Stimulated activated CD4-positive, alpha-beta T cell treated with anti-CD3 and anti-CD28 coated beads, Interleukin-1b, Interleukin-23, amount 100 ng/mL, for 1 hour (primary cell): ENCODE results near the gene LPAR3.

Experiments
- DNase-seq, 2 donors: peaks; one replicate each; pipeline ENCODE4 v3.0.0-alpha.2; 2020; ENCODE audit warnings: low read depth in 2 of 2

LPAR3 gene

DNA sequence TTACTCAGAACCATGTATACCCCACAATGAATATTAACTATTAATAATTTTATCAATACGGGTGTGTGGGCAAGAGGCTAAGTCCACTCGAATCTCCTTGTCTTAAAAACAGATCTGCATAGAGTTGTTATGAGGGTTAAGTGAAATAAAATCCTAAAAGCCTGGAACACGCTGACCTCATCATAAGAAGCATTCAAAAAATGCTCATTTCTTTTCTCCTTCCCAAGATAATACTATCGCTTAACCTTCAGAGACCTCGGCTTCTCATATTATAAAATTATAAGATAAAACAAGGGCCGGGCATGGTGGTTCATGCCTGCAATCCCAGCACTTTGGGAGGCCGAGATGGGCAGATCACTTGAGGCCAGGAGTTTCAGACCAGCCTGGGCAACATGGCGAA, 35.1 kb downstream of the LPAR3 start:
- no peak for DNase-seq

DNA sequence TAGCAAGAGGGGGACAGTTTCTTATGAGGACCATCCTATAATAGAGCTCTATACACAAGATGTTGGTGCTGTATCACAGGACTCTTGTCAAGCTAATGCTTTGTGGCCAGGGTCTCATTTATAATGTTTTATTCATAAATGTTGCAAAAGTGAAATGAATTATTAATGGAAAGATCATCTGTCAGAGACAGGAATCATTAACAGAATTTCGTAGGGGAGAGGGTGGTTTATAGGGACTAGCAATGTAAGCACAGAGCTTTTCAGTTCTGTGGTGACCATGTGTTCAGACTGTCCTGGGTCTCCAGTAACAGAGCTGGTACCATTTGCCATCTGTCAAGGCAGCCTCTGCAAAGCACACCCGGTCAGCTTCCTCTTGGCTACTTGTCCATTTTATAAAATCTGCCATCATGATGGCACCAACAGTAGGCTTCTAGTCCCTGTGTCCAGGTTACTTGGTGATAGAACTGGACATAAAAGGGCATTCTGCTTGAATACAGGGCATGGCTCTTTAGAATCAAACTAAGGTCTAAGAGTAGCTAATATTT, 36.2 kb downstream of the LPAR3 start:
- DNase-seq, result no peak

DNA sequence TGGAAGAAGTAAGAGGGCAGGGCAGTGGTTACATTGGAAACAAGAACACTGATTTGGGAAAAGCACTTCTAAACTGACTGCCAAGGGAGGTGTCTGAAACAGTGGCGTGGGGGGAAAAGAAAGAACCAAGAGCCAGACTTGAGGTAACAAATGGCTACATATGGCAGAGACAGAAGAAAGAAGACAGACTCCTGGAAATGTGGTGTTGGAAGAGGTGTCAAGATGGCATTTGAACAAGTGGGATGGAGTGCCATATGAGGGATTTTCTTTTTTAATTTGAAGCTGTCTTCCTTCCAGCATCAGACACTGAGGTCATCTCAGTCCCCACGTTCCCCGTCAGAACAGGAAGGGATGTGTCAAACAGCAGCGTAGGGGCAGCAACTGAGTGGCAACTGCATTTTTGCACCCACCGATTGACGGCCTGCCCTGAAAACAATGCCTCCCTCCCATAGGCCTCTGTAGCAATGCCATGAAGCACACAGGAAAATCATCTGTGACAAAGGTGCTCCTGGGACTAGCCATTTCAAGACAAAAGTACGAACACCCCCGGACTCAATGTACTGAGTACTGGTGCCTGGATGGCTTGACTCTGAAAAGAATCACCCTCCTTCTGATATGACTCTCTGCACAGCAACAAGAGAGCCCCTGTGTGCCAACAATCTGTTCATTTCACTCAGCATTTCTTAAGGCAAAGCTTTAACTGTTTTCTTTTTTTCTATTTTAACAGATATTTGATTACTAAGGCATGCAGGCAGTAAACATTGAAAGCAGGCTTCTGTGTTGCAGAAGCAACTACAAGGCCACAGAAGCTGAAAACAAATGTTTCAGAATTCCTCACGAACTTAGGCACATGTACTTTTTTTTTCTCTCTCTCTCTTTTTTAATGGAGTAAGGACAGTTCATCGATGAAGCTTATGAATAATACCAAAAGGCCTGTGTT, 37.0 kb downstream of the LPAR3 start:
- DNase-seq, result no peak

DNA sequence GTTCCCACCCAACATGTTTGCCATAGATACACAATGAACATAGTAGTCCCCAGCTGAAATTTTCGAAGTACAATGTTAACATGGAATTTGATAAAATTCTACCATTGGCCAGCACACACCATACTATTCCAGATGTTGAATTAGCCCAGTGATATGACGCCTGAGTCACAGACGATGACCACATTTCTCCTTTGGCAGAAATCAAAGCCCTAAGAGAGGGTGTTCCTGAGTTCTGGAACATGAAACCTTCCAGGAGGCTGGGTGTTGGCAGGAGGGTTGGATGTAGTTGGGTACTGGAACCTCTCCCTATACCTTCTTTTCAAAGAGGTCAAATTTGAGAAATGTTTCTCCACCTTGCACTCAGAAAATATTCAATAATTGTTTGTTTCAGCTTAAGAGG, 37.8 kb downstream of the LPAR3 start:
- DNase-seq, result no peak

DNA sequence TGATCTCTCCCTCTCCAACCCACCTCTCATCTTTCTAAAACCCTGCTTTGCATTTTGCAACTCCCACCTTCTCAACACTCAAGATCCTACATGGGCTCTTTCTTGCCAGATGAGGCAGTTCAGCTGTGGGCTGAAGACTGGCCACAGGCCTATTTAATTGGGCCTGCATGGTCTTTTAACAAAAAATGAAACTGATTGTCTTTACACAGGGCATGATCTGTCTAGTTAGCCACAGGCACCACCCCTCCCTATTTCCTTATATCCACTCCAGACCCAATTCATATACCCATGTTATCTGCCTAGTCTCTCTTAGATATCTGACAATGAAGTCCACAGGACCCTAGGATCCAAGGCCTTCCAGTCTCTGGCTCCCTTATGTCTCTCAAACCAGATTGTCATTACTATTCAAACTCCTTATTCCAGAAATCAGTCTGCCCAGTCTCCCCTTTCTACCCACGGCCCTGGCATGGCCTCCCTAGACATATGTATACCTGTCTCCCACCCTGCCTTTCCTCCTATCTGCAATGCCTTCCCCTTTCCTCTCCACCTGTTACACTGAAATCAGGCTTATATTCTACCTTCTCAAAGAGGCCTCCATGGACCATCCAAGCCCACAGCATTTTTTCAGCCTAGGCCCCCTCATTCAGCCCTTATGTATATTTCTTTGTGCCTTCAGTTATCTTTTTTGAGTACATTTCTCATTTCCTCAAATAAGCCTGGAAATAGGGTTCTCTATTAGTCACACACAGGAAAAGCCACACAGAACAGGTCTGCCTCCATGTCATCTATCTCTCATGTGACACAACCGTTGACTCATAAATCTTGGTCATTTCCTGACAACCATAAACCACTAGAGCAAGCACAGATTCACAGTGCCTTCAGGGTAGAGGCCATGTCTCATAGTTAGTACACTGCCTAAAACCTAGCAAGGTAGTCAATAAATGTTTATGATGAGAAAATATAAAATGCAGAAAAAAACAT, 39.0 kb downstream of the LPAR3 start:
- DNase-seq, result peak in 1 of 2 donors; percentile 7

DNA sequence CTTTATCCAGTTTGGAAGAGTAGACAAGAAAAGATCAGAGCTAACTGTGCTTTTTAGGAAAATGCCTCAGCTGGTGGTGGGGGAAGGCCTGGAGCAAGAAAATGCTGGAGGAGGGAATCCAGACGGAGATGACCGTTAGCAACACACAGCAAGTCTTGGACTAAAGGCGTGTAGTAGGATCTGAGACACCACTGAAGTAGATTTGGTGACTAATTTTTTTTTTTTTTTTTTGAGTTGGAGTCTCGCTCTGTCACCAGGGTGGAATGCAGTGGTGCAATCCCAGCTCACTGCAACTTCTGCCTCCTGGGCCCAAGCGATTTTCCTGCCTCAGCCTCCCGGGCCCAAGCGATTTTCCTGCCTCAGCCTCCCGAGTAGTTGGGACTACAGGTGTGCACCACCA, 41.2 kb downstream of the LPAR3 start:
- DNase-seq, result no peak

DNA sequence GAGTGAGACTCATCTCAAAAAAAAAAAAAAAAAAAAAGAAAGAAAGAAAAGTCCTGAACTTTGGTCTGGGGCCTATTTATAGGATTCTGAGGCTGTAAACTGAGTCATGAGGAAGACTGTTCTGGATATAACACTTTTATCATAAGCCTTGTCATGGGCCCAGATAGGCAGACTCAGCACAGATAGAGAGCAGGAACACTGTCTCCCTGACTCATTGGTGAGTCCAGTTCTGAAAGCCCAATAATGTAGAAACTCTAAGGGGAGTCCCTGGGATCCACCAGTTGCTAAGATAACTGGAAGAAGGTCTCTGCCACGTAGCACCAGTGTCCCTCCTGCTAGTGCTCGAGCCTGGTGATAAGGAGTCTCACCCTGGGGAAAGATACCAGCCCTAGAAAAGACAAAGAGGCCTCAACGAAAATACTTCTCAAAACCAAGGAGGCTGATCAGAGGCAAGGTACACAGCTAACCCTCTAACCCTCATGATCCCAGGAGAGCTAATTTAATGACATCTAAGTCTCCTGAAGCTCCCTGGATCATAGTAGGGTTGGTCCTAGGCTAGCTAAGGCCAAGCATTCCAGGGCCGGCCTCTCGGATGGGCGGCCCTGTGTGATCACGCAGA, 43.5 kb downstream of the LPAR3 start:
- no peak for DNase-seq

DNA sequence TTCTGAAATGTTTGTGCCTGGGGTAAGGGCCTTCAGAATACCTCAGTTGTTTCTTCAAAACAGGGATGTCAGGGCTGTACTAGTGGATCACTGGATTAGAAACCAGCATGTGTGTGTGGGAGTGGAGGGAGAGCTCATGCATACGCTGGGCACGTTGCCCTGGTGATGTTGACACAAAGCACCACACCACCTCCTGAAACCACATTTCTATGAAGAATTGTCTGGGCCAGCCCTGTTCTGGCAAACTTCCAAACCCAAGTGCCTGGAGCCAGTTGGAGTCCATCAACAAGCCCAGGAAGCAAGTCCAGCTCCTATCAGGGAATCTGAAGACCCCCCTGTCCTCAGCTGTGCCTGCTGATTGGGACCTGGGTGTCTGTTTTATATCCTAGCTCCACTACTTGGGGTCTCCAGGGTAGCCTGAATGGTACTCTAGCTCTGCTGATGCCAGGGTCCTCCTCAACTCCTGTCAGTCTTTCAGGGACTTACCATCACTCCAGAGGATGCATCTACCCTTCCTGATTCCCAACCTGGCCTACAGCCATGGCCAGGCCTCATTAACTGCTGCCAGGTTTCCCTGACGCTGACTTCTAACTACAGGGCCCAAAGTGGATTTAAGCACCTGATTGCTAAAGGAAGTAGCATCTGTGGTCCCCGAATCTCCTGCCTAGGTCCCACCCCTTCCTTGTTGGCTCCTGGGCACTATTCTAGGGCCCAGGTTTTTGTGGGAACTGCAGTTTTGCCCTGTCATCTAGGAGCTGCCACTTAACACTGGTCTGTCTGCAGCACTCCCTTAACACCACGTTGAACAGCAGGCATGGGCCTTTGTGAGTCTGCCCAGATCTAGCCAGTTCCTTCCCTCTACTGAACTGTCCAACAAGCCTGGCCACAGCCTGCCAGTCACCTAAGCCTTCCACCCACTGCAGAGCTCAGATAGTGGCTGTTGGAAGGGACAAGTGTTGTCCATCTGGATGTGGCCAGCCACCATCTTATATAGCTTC, 45.5 kb downstream of the LPAR3 start:
- no peak for DNase-seq

DNA sequence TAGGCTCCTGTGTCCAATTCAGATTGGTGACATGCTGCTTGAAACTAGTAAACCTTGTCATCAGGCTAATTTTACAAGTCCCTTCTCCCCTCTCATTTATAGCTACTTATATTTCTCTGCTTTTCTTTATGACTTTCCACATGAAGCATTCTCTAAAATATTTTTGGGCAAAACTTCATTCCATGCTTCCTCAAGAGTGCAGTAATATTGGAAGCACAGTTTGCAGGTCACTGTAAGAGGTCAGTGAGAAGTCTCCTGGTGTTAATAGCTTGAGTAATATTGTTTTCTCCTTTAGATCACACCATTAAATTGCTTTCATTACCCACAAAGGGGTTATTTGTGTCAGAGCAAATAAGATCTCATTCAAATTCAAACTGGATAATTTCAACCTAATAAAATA, 46.6 kb downstream of the LPAR3 start:
- DNase-seq, result no peak

DNA sequence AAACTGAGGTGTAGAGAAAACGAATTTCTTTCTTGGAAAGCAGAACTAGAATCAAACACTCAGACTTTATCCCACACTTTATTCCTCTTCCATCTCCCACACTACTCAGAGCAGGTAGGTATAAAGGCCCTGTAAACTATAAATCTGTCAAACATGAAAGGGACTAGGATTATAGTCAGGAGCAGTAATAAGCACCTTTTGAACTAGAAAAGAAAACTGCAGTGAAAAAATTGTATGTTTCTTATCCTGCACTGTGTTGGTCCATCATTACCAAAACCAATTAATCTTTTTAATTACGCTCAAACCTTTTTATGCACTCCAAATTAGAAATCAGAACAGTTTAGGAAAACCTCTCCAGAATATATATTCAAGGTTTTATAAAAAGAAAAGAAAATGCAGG, 47.6 kb downstream of the LPAR3 start:
- no peak for DNase-seq

DNA sequence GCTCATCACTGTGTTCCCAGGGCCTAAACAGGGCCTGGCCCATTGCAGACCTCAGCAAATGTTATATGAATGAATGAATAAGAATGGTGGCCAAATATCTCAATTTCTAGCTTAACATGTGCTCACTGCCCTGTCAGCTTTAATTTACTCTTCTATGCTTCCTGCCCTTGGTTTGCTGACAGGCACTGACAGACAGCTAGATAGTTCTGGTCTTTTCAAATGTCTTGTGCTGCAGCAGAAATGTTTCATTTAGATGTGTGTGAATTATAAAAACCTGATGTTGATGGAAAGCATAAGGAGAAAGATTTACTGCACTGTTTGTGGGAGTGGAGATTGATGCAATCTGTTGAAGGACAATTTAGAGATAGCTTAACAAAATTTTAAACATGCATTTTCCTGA, 48.9 kb downstream of the LPAR3 start:
- no peak for DNase-seq

DNA sequence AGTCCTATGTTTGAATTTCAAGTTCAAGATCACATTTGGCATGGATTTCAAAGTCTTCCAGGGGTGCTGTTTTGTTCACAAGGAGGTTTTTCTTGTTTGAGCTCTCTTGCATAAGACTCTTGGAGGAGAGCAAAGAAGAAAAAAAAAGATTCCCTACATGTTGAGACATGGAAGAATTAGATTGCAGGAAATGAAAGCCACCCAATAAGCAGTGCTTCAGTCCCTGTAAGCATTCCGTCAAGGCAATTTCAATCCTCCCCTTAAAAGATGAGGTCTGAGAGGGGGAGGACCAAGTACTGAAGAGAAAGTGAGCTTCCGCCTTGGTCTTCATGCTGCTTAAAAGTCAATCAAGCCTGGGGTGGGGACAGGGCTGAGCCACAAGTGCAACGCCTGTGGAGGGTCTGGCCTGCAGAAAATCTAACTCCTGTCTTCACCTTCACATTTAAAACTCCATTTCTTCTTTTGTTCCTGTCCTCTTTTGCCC, 50.2 kb downstream of the LPAR3 start:
- no peak for DNase-seq

DNA sequence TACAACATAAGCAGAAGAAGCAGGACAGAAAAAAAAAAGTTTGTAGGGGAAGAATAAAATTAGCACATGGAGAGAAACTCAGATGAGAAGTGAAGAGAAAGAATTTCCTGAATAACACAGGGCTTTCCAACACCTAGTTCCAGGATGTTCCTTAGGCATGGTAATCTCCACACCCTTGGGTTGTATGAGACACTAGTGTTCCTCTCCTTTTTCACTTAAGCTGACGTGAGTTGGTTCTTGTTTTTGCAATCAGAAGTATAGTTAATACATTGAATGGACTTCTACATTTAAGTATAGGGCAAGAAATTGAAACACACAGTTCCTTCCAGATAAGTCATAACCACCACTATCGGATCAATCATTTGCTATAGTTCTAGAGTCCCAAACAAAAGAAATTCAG, 51.0 kb downstream of the LPAR3 start:
- no peak for DNase-seq

DNA sequence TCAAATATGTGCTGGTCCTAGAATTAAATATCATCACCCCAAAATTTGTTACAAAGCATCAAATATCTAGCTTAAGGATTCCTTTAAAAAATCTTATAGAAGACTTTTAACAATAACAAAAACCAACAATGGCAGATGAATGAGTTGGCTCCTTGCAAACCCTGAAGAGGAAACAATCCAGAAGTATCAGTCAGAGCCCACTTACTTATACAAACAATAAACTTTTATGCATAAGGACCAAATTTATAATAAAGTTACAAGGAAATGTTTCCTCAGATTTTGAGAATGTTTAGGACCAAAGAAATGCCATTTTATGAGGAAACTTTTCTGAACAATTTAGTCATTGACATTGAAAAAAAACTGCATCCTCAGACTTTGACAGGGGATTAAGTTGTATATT, 52.7 kb downstream of the LPAR3 start:
- no peak for DNase-seq

DNA sequence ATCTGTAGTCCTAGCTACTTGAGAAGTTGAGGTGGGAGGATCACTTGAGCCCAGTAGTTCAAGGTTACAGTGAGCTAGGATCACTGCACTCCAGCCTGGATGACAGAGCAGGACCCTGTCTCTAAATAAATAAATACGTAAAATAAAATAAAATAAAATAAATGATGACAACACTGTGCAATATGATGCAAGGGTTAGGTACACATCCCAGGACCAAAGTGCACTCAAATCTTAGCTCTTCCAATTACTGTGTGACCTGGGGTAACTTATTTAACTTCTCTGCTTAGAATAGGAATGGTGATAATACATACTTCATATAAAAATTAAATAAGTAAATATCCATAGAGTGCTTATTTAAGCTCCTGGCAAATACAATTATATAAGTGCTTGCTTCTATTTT, 53.5 kb downstream of the LPAR3 start:
- no peak for DNase-seq

DNA sequence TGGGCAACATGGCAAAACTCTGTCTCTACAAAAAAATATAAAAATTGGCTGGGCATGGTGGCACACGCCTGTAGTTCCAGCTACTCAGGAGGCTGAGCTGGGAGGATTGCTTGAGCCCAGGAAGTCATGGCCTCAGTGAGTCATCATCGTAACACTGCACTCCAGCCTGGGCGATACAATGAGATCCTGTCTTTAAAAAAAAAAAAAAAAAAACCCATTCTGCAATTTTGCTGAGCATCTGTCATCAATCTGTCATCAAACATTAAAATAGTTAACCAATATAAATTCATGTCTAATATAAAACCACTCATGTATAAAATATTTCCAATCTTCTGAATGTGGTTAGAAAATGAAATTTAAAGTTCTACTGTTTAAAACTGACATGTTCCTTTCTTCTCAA, 56.9 kb downstream of the LPAR3 start:
- DNase-seq, result no peak

DNA sequence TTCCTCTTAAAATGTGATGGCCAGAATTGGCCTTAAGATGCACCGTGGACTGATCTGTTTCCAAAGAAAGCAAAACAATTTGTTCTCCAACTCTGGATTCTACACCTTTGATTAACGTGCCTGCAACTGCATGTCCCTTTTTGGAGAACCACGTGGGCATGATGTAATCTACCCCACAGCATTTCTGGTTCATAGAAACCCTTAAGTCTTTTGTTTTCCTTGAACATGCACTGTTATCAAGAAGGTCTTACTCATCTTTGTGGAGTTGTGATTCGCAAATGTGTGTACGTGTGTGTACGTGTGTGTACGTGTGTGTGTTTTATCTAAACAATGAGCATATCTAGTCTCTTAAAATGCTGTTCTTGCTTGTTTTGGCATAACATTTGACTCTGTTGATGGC, 57.8 kb downstream of the LPAR3 start:
- no peak for DNase-seq

DNA sequence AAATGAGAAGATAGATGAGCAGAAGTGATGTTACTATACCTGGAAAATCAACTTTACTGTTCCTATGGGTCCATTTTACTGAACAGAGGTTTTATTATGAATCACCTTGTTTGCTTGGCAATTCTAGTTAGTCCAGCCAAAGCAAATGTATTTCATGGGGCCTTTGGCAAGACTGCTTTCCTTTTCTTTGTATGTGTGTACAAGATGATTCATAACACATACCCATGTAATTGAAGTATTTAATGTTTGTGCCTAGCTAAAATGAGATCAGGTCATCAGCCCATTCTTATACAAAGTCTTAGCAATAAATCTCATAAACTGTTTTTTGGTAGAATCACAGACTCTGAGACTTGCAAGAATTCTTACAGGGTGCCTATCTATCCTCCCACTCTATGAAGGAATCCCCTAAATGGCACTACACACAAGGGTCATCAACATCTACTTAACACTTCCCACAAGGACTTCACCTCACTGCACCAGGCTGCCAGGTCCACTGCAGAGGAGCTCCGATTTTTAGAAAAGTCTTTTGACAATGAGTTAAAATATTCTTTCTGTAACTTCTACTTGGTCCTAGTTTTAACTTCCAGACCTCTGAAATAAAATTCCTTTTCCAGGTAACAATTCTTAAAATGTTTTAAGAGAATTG, 58.5 kb downstream of the LPAR3 start:
- no peak for DNase-seq

DNA sequence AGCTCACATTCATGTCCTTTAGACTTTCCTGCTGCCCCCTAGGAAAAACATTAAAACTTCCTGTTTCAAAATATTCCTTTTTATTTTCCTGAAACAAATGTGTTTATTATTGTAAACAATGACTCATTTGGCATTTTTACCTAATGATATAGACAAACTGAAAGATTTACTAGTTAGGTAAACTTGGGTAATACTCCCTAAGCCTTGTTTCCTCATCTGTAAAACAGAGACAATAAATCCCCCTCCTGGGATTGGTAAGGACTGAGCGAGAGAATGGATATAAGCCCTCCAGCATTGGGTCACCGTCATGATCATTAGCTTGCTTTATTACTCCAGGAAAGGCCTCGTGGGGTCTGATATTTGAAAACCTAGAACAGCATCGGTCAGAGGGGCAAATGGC, 59.8 kb downstream of the LPAR3 start:
- DNase-seq, result no peak

DNA sequence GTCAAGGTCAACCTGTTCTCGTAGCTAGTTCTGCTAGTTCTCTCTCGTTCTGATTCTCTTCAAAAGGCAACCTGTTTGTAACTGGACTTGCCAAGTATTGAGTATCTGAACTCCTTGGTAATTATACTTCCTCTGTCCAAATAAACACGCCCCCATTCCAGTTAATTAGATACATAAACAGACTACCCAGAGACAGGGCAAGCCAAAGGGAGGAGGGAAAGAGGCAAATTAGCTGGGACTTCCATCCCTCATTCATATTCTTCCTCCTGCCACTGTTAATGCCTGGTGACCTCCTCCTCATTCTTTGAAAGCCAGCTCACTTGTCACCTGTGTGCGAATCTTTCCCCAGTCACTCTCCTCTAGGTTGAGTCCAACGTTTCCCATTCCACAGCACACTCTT, 62.9 kb downstream of the LPAR3 start:
- no peak for DNase-seq
